HepG2 (cell line): Measurements from ENCODE around the gene SMARCA4.

ENCODE experiments used
- PHF8 ChIP-seq: sonication (generic); formaldehyde crosslinking; IDR thresholded peaks from 2 replicates; pipeline ENCODE4 v1.5.0; 2020; ENCODE audit warnings: missing genetic modification reagents
- SUZ12 ChIP-seq: fragments of 150-350 bp; IDR thresholded peaks from 2 replicates; pipeline ENCODE4 v1.6.1; 2014; ENCODE audit warnings: low read depth, low read length
- TF ChIP-seq, protein P1 (sequence below): sonication (generic); formaldehyde crosslinking; IDR thresholded peaks from 2 replicates; pipeline ENCODE4 v1.5.1; 2020; ENCODE audit warnings: missing genetic modification reagents, mild to moderate bottlenecking, borderline replicate concordance

DNA sequence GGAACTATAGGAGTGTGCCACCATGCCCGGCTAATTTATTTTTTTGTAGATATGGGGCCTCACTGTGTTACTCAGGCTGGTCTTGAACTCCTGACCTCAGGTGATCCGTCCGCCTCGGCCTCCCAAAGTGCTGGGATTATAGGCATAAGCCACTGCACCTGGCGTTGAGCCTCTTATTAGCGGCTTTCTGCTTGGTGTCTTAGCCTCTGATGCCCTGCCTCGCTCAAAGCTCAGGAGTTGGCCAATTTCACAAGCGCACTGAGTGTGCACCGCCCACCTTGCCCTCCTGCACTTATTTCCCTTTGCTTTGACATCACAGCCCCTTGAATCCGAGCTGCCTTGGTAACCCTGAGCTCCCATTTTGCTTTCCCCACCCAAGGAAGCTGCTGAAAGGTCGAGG is 42.5 kb upstream of the SMARCA4 start:
- TF ChIP-seq SUZ12 (no peak), PHF8 (no peak)
- TF ChIP-seq, protein P1, sequence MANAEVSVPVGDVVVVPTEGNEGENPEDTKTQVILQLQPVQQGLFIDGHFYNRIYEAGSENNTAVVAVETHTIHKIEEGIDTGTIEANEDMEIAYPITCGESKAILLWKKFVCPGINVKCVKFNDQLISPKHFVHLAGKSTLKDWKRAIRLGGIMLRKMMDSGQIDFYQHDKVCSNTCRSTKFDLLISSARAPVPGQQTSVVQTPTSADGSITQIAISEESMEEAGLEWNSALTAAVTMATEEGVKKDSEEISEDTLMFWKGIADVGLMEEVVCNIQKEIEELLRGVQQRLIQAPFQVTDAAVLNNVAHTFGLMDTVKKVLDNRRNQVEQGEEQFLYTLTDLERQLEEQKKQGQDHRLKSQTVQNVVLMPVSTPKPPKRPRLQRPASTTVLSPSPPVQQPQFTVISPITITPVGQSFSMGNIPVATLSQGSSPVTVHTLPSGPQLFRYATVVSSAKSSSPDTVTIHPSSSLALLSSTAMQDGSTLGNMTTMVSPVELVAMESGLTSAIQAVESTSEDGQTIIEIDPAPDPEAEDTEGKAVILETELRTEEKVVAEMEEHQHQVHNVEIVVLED: no peak
